GM18520 (cell line): ENCODE results near the gene RAPH1.
"Not testable (repeated sequence)": the region's sequence is repeated elsewhere in the genome, so short reads cannot be mapped to it uniquely, and the experiment has no call there.

Source experiments
- ATAC-seq: cut with Tn5 transposase; IDR thresholded peaks from one replicate; pipeline ENCODE4 v1.9.1; 2021; ENCODE audit not compliant: unreplicated experiment

Gene RAPH1

GRCh38 chr2:203547356-203547755, 12.3 kb upstream of the RAPH1 start:
- no peak for ATAC-seq

- no peak for ATAC-seq
Measured at GRCh38 chr2:203544402-203544801, 9.3 kb upstream of the RAPH1 start.

- no peak for ATAC-seq
Measured at GRCh38 chr2:203543898-203544328, 8.8 kb upstream of the RAPH1 start.

GRCh38 chr2:203540598-203540997, 5.5 kb upstream of the RAPH1 start:
- not testable (repeated sequence) for ATAC-seq

- ATAC-seq, result not testable (repeated sequence)
Measured at GRCh38 chr2:203538237-203538636, 3.1 kb upstream of the RAPH1 start.

- ATAC-seq, result not testable (repeated sequence)
Measured at GRCh38 chr2:203536586-203536951, 1.5 kb upstream of the RAPH1 start.

GRCh38 chr2:203535784-203536585, 884 bp upstream of the RAPH1 start:
- ATAC-seq, result no peak

GRCh38 chr2:203534621-203535077, 452 bp downstream of the RAPH1 start:
- no peak for ATAC-seq

- no peak for ATAC-seq
Measured at GRCh38 chr2:203533676-203534591, 1.2 kb downstream of the RAPH1 start.

- no peak for ATAC-seq
Measured at GRCh38 chr2:203532957-203533658, 2.0 kb downstream of the RAPH1 start.

- ATAC-seq, result no peak
Measured at GRCh38 chr2:203527719-203528118, 7.4 kb downstream of the RAPH1 start.

GRCh38 chr2:203513268-203513667, 21.8 kb downstream of the RAPH1 start:
- not testable (repeated sequence) for ATAC-seq

- no peak for ATAC-seq
Measured at GRCh38 chr2:203510941-203511305, 24.2 kb downstream of the RAPH1 start.

GRCh38 chr2:203510256-203510940, 24.7 kb downstream of the RAPH1 start:
- ATAC-seq, result no peak

- ATAC-seq, result not testable (repeated sequence)
Measured at GRCh38 chr2:203503460-203503859, 31.6 kb downstream of the RAPH1 start.

- no peak for ATAC-seq
Measured at GRCh38 chr2:203501873-203502272, 33.2 kb downstream of the RAPH1 start.

- ATAC-seq, result no peak
Measured at GRCh38 chr2:203500951-203501350, 34.1 kb downstream of the RAPH1 start.

- ATAC-seq, result no peak
Measured at GRCh38 chr2:203500297-203500696, 34.8 kb downstream of the RAPH1 start.

- ATAC-seq, result no peak
Measured at GRCh38 chr2:203498161-203498560, 36.9 kb downstream of the RAPH1 start.

GRCh38 chr2:203492965-203493364, 42.1 kb downstream of the RAPH1 start:
- ATAC-seq, result peak; percentile 71

- ATAC-seq, result no peak
Measured at GRCh38 chr2:203490391-203490790, 44.7 kb downstream of the RAPH1 start.
